ENCODE measurements around the gene NPIPA5. TPM values are rescaled to one million over a fixed set of nuclear protein-coding genes. Genes with fewer than 3 reads are reported as not detected.
A peak's percentile ranks its signal among the peaks of the same experiment; 100 is the strongest.
"Not testable (repeated sequence)": the region's sequence is repeated elsewhere in the genome, so short reads cannot be mapped to it uniquely, and the experiment has no call there.

The NPIPA5 gene
- total RNA-seq, result 5.3 and 8.5 TPM in 2 replicates
- long read RNA-seq, result 0 reads

DNA sequence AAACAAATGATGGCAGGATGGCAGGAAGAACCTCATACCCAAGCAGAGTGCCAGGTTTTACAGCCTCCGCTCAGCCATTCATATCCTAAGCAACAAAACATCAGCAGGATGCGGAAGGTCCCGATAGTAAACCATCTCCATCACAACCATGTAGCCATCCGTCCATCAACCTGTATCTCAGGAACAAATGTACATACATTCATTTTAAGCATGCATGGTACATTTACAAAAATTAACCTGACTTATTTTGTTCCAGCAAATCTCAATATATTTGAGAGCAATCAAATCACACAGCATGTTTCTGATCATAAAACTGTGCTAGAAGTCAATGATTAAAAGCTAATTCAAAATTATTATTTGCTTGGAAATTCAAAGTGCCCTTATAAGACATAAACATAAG is at the start of gene NPIPA5:
Gene NPIPA5 (minus strand): TSS at position 101 of the 400 bp plus-strand sequence. CDS start 0 bp downstream, at position 101.
- DNase-seq (ENCODE audit: low spot score, unreplicated experiment); H3K4me3 Mint-ChIP-seq (ENCODE audit: low read depth); H3K36me3 Mint-ChIP-seq (ENCODE audit: insufficient read depth); H3K27ac Mint-ChIP-seq; H3K4me1 Mint-ChIP-seq (ENCODE audit: low read depth); H3K27me3 Mint-ChIP-seq; H3K9me3 Mint-ChIP-seq (ENCODE audit: low read depth): not testable (repeated sequence)

DNA sequence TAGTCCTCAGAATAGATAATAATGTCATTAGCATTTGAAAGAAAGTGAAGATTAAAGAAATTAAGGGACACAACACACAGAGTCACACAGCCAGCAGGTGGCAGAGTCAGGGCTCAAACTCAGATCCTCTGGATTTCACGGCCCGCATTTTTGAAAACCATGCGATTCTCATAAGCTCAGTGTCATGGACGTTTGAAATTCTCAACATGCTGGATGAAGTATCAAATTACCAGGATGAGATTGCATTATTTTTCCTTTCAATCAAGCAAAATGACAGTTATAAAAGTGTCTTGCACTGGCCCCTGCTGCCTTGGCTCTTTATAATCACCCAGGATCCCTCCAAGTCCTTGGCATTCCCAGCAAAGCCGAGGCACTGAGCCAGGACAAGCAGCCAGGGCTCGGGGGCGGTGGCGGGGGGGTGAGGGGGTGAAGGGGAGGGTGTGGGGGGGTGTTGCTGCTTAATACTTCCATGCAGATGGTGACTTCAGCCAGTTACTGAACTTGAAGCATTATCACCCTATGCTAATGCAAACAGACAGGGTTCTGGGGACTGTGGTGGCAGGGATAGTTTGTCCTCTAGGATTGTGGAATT is 49.6 kb upstream of the NPIPA5 start:
- Mint-ChIP-seq H3K9me3 (ENCODE audit: low read depth) (no peaks in the 10 kb centered on the region), H3K36me3 (ENCODE audit: insufficient read depth) (peaks cover 2% of the 10 kb centered on the region), H3K4me3 (ENCODE audit: low read depth) (no peak overlapping the region), H3K4me1 (ENCODE audit: low read depth) (no peaks in the 10 kb centered on the region), H3K27ac (no peak overlapping the region), H3K27me3 (no peaks in the 10 kb centered on the region)
- TF ChIP-seq, protein P1, sequence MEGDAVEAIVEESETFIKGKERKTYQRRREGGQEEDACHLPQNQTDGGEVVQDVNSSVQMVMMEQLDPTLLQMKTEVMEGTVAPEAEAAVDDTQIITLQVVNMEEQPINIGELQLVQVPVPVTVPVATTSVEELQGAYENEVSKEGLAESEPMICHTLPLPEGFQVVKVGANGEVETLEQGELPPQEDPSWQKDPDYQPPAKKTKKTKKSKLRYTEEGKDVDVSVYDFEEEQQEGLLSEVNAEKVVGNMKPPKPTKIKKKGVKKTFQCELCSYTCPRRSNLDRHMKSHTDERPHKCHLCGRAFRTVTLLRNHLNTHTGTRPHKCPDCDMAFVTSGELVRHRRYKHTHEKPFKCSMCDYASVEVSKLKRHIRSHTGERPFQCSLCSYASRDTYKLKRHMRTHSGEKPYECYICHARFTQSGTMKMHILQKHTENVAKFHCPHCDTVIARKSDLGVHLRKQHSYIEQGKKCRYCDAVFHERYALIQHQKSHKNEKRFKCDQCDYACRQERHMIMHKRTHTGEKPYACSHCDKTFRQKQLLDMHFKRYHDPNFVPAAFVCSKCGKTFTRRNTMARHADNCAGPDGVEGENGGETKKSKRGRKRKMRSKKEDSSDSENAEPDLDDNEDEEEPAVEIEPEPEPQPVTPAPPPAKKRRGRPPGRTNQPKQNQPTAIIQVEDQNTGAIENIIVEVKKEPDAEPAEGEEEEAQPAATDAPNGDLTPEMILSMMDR (IDR thresholded peaks at IDR 0.05; ENCODE audit: unreplicated experiment), result peak; percentile 55
- DNase-seq (ENCODE audit: low spot score, unreplicated experiment), result no peak

DNA sequence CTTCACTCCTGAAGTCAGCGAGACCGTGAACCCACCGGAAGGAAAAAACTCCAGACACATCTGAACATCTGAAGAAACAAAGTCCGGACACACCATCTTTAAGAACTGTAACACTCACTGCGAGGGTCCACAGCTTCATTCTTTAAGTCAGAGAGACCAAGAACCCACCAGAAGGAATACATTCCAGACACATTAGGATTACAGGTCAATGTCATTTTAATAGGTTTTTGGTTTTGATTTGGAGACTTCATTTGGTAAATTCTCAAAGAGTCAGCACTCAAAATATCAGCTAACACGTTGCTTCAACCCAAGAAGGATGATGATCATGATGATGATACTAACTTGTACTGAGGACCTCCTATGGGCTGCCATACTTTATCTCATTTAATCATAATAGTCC is 48.7 kb upstream of the NPIPA5 start:
- peaks cover 2% of the 10 kb centered on the region for H3K36me3 Mint-ChIP-seq (ENCODE audit: insufficient read depth)
- H3K4me1 Mint-ChIP-seq (ENCODE audit: low read depth), result no peaks in the 10 kb centered on the region
- no peak for DNase-seq (ENCODE audit: low spot score, unreplicated experiment)
- no peak overlapping the region for H3K4me3 Mint-ChIP-seq (ENCODE audit: low read depth)
- H3K27ac Mint-ChIP-seq, result no peak overlapping the region
- TF ChIP-seq, protein P1 (IDR thresholded peaks at IDR 0.05; ENCODE audit: unreplicated experiment), result no peak
- H3K9me3 Mint-ChIP-seq (ENCODE audit: low read depth), result no peaks in the 10 kb centered on the region
- no peaks in the 10 kb centered on the region for H3K27me3 Mint-ChIP-seq

DNA sequence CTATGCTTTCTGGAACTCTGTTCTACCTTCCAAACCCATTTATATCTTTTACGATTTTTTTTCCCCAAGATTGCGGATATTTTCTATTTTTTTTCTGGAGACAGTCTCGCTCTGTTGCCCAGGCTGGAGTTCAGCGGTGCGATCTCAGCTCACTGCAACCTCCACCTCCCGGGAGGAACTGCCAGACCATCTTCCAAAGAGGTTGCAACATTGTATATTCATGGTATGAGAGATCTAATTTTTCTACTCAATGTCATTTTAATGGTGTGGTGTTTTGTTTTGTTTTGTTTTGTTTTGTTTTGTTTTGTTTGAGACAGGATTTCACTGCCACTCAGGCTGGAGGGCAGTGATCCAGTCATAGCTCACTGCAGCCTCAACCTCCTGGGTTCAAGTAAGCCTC is 47.8 kb upstream of the NPIPA5 start:
- peaks cover 2% of the 10 kb centered on the region for H3K36me3 Mint-ChIP-seq (ENCODE audit: insufficient read depth)
- H3K27me3 Mint-ChIP-seq, result no peaks in the 10 kb centered on the region
- peak overlapping the region; percentile 59 for H3K27ac Mint-ChIP-seq
- TF ChIP-seq, protein P1 (IDR thresholded peaks at IDR 0.05; ENCODE audit: unreplicated experiment), result no peak
- H3K4me1 Mint-ChIP-seq (ENCODE audit: low read depth), result no peaks in the 10 kb centered on the region
- H3K9me3 Mint-ChIP-seq (ENCODE audit: low read depth), result no peaks in the 10 kb centered on the region
- DNase-seq (ENCODE audit: low spot score, unreplicated experiment), result no peak
- no peak overlapping the region for H3K4me3 Mint-ChIP-seq (ENCODE audit: low read depth)

DNA sequence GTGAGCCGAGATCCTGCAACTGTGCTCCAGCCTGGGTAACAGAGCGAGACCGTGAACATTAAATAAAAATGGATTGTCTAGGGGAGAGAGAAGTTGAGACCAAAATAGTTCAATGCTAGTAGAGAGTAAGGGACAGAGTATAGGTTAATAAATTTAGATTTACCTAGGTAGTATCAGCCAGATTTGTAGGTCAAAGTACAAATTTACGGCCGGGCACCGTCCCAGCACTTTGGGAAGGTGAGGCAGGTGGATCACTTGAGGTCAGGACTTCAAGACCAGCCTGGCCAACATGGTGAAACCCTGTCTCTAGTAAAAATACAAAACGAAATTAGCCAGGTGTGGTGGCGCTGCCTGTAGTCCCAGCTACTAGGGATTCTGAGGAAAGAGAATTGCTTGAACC is 44.1 kb upstream of the NPIPA5 start:
- TF ChIP-seq, protein P1 (IDR thresholded peaks at IDR 0.05; ENCODE audit: unreplicated experiment), result no peak
- Mint-ChIP-seq H3K27ac (no peak overlapping the region), H3K9me3 (ENCODE audit: low read depth) (no peaks in the 10 kb centered on the region), H3K27me3 (no peaks in the 10 kb centered on the region), H3K36me3 (ENCODE audit: insufficient read depth) (peaks cover 2% of the 10 kb centered on the region), H3K4me3 (ENCODE audit: low read depth) (no peak overlapping the region), H3K4me1 (ENCODE audit: low read depth) (no peaks in the 10 kb centered on the region)
- DNase-seq (ENCODE audit: low spot score, unreplicated experiment), result no peak

DNA sequence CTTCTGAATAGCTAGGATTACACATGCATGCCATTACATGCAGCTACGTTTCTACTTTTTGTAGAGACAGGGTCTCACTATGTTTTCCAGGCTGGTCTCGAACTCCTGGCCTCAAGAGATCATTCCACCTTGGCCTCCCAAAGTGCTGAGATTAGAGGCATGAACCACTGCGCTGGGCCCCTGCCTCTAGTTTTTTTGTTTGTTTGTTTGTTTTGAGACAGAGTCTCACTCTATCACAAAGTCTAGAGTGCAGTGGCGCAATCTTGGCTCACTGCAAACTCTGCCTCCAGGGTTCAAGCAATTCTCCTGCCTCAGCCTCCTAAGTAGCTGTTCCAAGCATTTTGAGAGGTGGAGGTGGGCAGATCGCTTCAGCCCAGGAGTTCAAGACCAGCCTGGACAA is 43.6 kb upstream of the NPIPA5 start:
- H3K4me1 Mint-ChIP-seq (ENCODE audit: low read depth); H3K4me3 Mint-ChIP-seq (ENCODE audit: low read depth); DNase-seq (ENCODE audit: low spot score, unreplicated experiment); H3K27me3 Mint-ChIP-seq; H3K9me3 Mint-ChIP-seq (ENCODE audit: low read depth); H3K36me3 Mint-ChIP-seq (ENCODE audit: insufficient read depth); H3K27ac Mint-ChIP-seq: not testable (repeated sequence)

Data from progenitor cell of endocrine pancreas (in vitro differentiated cells).